OCI-LY7 (cell line): ENCODE results near the gene GRB10.

ENCODE experiments used
- CTCF ChIP-seq: fragments of 200-600 bp; sonication (generic); conservative IDR thresholded peaks from 2 replicates; pipeline ENCODE4 v1.5.1; 2014; ENCODE audit warnings: mild to moderate bottlenecking, antibody characterized with exemption, low read length, moderate library complexity, mixed read lengths
- EZH2phosphoT487 ChIP-seq: fragments of 200-600 bp; sonication (generic); IDR thresholded peaks from 2 replicates; pipeline ENCODE4 v1.6.1; 2018; ENCODE audit warnings: low read depth, borderline replicate concordance, mild to moderate bottlenecking, mixed run types, antibody characterized with exemption, low read length, moderate library complexity, mixed read lengths

- TF ChIP-seq CTCF (no peak), EZH2phosphoT487 (no peak)
Observed at GRCh38 chr7:50647286-50647980, 135.3 kb downstream of the GRB10 start.
